WTC11 (cell line): ENCODE data around the gene TACC2. TPM values are rescaled to one million over a fixed set of nuclear protein-coding genes. Genes with fewer than 3 reads are reported as not detected.

Experiments
- ATAC-seq: fragments of 200-7000 bp; cut with Tn5 transposase; 2 replicates; pipeline ENCODE4 v1.10.0; 2021; ENCODE audit warnings: mild to moderate bottlenecking, moderate library complexity
- CTCF ChIA-PET: fragments of 300-600 bp; sonication (Branson Sonifier 250); formaldehyde crosslinking; loops from one replicate; lab custom pipeline; 2021; ENCODE audit warnings: antibody characterized with exemption; lab: Charles Lee
- POLR2A ChIA-PET: fragments of 350-600 bp; sonication (Branson Sonifier 250); formaldehyde crosslinking; loops from one replicate; lab custom pipeline; 2021; ENCODE audit warnings: antibody characterized with exemption; lab: Charles Lee
- DNase-seq: peaks from one replicate; pipeline ENCODE4 v3.0.0; 2021; ENCODE audit warnings: low spot score
- H3K27ac Mint-ChIP-seq: 2 replicates; pipeline ENCODE4 v1.8.0; 2021; ENCODE audit warnings: mixed read lengths
- H3K27me3 Mint-ChIP-seq: 2 replicates; pipeline ENCODE4 v1.8.0; 2021; ENCODE audit warnings: low read depth, mild to moderate bottlenecking, moderate library complexity, mixed read lengths
- H3K36me3 Mint-ChIP-seq: 2 replicates; pipeline ENCODE4 v1.8.0; 2021; ENCODE audit warnings: mixed read lengths
- H3K4me1 Mint-ChIP-seq: 2 replicates; pipeline ENCODE4 v1.8.0; 2022; ENCODE audit warnings: mixed read lengths
- H3K4me3 Mint-ChIP-seq: 2 replicates; pipeline ENCODE4 v1.8.0; 2021; ENCODE audit warnings: mild to moderate bottlenecking, moderate library complexity, mixed read lengths
- H3K9me3 Mint-ChIP-seq: 2 replicates; pipeline ENCODE4 v1.8.0; 2021; ENCODE audit warnings: mixed read lengths
- CREB1 ChIP-seq: sonication (generic); formaldehyde crosslinking; IDR thresholded peaks from 2 replicates; pipeline ENCODE4 v1.8.0; 2023; ENCODE audit warnings: mild to moderate bottlenecking, missing genetic modification reagents
- ESRRA ChIP-seq: sonication (generic); formaldehyde crosslinking; IDR thresholded peaks from 2 replicates; pipeline ENCODE4 v1.8.1; 2022; ENCODE audit warnings: mild to moderate bottlenecking, missing genetic modification reagents, borderline replicate concordance
- FOXJ3 ChIP-seq: sonication (generic); formaldehyde crosslinking; IDR thresholded peaks from 2 replicates; pipeline ENCODE4 v1.9.0; 2021; ENCODE audit warnings: missing genetic modification reagents, mild to moderate bottlenecking, borderline replicate concordance
- FOXP1 ChIP-seq: sonication (generic); formaldehyde crosslinking; IDR thresholded peaks from 2 replicates; pipeline ENCODE4 v1.8.0; 2022; ENCODE audit warnings: missing genetic modification reagents, mild to moderate bottlenecking, moderate library complexity, borderline replicate concordance
- NFYB ChIP-seq: sonication (generic); formaldehyde crosslinking; conservative IDR thresholded peaks from 2 replicates; pipeline ENCODE4 v1.8.0; 2022; ENCODE audit warnings: low read depth, missing genetic modification reagents
- NR2C2 ChIP-seq: sonication (generic); formaldehyde crosslinking; IDR thresholded peaks from 2 replicates; pipeline ENCODE4 v1.8.0; 2022; ENCODE audit warnings: mild to moderate bottlenecking, missing genetic modification reagents
- OVOL2 ChIP-seq: fragments of 250-450 bp; sonication (Bioruptor Pico); IDR thresholded peaks from 2 replicates; pipeline ENCODE4 v1.9.0; 2021; ENCODE audit warnings: mild to moderate bottlenecking, borderline replicate concordance
- SOX15 ChIP-seq: fragments of 250-450 bp; sonication (Bioruptor Pico); IDR thresholded peaks from 2 replicates; pipeline ENCODE4 v1.9.0; 2021; ENCODE audit warnings: mild to moderate bottlenecking
- TP53 ChIP-seq: sonication (generic); formaldehyde crosslinking; IDR thresholded peaks from 2 replicates; pipeline ENCODE4 v1.8.1; 2023; ENCODE audit warnings: mild to moderate bottlenecking, missing genetic modification reagents
- ZNF416 ChIP-seq: fragments of 250-450 bp; sonication (Bioruptor Pico); IDR thresholded peaks from 2 replicates; pipeline ENCODE4 v1.9.0; 2021; ENCODE audit warnings: mild to moderate bottlenecking, inconsistent platforms
- ZNF423 ChIP-seq: fragments of 250-450 bp; sonication (Bioruptor Pico); IDR thresholded peaks from 2 replicates; pipeline ENCODE4 v2.1.2; 2022; ENCODE audit warnings: mild to moderate bottlenecking, moderate library complexity
- ZNF671 ChIP-seq: fragments of 250-450 bp; sonication (Bioruptor Pico); IDR thresholded peaks from 2 replicates; pipeline ENCODE4 v1.8.0; 2021; ENCODE audit warnings: mild to moderate bottlenecking
- total RNA-seq: library from RNA; stranded (reverse); gene quantifications from 3 replicates; pipeline ENCODE4 v1.2.3, GENCODE V29; 2021
- TF ChIP-seq, protein P1 (sequence below): sonication (generic); formaldehyde crosslinking; IDR thresholded peaks from 2 replicates; pipeline ENCODE4 v1.8.0; 2023; ENCODE audit warnings: mild to moderate bottlenecking, missing genetic modification reagents
- TF ChIP-seq, protein P2 (sequence below): sonication (generic); formaldehyde crosslinking; IDR thresholded peaks from 2 replicates; pipeline ENCODE4 v1.8.1; 2023; ENCODE audit warnings: mild to moderate bottlenecking, missing genetic modification reagents, borderline replicate concordance
- TF ChIP-seq, protein P3 (sequence below): sonication (generic); formaldehyde crosslinking; IDR thresholded peaks from 2 replicates; pipeline ENCODE4 v1.8.0; 2022; ENCODE audit warnings: mild to moderate bottlenecking, missing genetic modification reagents
- TF ChIP-seq, protein P4 (sequence below): sonication (generic); formaldehyde crosslinking; IDR thresholded peaks from 2 replicates; pipeline ENCODE4 v1.8.1; 2022; ENCODE audit warnings: low read depth, missing genetic modification reagents, borderline replicate concordance
- TF ChIP-seq, protein P5 (sequence below): fragments of 250-450 bp; sonication (Bioruptor Pico); IDR thresholded peaks from 2 replicates; pipeline ENCODE4 v1.9.0; 2021; ENCODE audit warnings: mild to moderate bottlenecking, borderline replicate concordance
- TF ChIP-seq, protein P6 (sequence below): fragments of 250-450 bp; sonication (Bioruptor Pico); IDR thresholded peaks from 2 replicates; pipeline ENCODE4 v2.1.2; 2022; ENCODE audit warnings: mild to moderate bottlenecking, moderate library complexity
- TF ChIP-seq, protein P7 (sequence below): sonication (generic); formaldehyde crosslinking; IDR thresholded peaks from 2 replicates; pipeline ENCODE4 v1.8.1; 2023; ENCODE audit warnings: mild to moderate bottlenecking, missing genetic modification reagents

TACC2 gene
- total RNA-seq, 1 experiment from 2014 or later = 28.9 TPM

DNA sequence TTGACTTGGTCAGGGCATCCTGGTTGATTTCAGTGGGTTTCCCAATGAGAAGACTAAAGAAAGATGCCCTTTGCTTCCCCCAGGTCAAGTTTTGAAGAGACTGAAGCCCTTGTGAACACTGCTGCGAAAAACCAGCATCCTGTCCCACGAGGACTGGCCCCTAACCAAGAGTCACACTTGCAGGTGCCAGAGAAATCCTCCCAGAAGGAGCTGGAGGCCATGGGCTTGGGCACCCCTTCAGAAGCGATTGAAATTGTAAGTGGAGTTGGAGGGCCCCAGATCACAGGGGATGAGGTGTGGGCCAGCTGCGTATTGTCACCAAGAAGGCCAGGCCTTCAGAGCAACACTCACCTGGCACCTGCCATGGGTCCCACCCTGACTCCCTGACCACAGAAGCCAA, 238.8 kb downstream of the TACC2 start:
- peaks cover 55% of the 10 kb centered on the region for H3K36me3 Mint-ChIP-seq
- ChIA-PET POLR2A (no interaction called here), CTCF (no interaction called here)
- no peaks in the 10 kb centered on the region for H3K4me1 Mint-ChIP-seq
- H3K4me3 Mint-ChIP-seq = no peak overlapping the region
- no peaks in the 10 kb centered on the region for H3K27me3 Mint-ChIP-seq
- no peak for DNase-seq
- no peaks in the 10 kb centered on the region for H3K9me3 Mint-ChIP-seq
- no peak for ATAC-seq
- no peak overlapping the region for H3K27ac Mint-ChIP-seq
- TF ChIP-seq ESRRA (CRISPR knock-in tag) (no peak), ZNF416 (no peak), CREB1 (CRISPR knock-in tag) (no peak), NFYB (CRISPR knock-in tag) (no peak), OVOL2 (CRISPR knock-in tag) (no peak), FOXP1 (no peak)
- TF ChIP-seq, protein P1, sequence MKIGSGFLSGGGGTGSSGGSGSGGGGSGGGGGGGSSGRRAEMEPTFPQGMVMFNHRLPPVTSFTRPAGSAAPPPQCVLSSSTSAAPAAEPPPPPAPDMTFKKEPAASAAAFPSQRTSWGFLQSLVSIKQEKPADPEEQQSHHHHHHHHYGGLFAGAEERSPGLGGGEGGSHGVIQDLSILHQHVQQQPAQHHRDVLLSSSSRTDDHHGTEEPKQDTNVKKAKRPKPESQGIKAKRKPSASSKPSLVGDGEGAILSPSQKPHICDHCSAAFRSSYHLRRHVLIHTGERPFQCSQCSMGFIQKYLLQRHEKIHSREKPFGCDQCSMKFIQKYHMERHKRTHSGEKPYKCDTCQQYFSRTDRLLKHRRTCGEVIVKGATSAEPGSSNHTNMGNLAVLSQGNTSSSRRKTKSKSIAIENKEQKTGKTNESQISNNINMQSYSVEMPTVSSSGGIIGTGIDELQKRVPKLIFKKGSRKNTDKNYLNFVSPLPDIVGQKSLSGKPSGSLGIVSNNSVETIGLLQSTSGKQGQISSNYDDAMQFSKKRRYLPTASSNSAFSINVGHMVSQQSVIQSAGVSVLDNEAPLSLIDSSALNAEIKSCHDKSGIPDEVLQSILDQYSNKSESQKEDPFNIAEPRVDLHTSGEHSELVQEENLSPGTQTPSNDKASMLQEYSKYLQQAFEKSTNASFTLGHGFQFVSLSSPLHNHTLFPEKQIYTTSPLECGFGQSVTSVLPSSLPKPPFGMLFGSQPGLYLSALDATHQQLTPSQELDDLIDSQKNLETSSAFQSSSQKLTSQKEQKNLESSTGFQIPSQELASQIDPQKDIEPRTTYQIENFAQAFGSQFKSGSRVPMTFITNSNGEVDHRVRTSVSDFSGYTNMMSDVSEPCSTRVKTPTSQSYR (CRISPR knock-in tag) = no peak
- TF ChIP-seq, protein P2, sequence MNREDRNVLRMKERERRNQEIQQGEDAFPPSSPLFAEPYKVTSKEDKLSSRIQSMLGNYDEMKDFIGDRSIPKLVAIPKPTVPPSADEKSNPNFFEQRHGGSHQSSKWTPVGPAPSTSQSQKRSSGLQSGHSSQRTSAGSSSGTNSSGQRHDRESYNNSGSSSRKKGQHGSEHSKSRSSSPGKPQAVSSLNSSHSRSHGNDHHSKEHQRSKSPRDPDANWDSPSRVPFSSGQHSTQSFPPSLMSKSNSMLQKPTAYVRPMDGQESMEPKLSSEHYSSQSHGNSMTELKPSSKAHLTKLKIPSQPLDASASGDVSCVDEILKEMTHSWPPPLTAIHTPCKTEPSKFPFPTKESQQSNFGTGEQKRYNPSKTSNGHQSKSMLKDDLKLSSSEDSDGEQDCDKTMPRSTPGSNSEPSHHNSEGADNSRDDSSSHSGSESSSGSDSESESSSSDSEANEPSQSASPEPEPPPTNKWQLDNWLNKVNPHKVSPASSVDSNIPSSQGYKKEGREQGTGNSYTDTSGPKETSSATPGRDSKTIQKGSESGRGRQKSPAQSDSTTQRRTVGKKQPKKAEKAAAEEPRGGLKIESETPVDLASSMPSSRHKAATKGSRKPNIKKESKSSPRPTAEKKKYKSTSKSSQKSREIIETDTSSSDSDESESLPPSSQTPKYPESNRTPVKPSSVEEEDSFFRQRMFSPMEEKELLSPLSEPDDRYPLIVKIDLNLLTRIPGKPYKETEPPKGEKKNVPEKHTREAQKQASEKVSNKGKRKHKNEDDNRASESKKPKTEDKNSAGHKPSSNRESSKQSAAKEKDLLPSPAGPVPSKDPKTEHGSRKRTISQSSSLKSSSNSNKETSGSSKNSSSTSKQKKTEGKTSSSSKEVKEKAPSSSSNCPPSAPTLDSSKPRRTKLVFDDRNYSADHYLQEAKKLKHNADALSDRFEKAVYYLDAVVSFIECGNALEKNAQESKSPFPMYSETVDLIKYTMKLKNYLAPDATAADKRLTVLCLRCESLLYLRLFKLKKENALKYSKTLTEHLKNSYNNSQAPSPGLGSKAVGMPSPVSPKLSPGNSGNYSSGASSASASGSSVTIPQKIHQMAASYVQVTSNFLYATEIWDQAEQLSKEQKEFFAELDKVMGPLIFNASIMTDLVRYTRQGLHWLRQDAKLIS (CRISPR knock-in tag) = no peak
- TF ChIP-seq, protein P3, sequence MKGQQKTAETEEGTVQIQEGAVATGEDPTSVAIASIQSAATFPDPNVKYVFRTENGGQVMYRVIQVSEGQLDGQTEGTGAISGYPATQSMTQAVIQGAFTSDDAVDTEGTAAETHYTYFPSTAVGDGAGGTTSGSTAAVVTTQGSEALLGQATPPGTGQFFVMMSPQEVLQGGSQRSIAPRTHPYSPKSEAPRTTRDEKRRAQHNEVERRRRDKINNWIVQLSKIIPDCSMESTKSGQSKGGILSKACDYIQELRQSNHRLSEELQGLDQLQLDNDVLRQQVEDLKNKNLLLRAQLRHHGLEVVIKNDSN (CRISPR knock-in tag) = no peak

DNA sequence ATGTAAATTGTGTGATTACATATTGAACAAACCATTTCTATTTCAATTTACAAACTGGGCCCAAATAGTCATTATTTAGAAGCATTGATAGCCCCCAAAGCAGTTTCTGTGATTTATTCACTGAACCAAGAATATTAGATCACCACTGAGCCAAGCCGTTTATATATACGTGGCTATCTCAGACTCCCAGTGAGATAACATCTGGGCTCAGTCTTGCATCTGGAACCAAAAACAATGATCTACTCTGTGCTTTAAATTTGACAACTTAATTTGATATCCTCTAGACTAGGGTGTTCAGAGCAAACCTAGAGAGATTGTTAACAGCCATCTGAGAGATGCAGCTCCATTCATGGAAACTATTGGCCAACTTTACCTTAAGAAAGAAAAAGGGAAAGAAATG, 240.7 kb downstream of the TACC2 start:
- ChIA-PET CTCF (no interaction called here), POLR2A (no interaction called here)
- ATAC-seq (no peak), DNase-seq (no peak)
- Mint-ChIP-seq H3K36me3 (peaks cover 52% of the 10 kb centered on the region), H3K4me3 (no peak overlapping the region), H3K9me3 (no peaks in the 10 kb centered on the region), H3K27me3 (no peaks in the 10 kb centered on the region), H3K4me1 (no peaks in the 10 kb centered on the region), H3K27ac (no peak overlapping the region)
- TF ChIP-seq, protein P4, sequence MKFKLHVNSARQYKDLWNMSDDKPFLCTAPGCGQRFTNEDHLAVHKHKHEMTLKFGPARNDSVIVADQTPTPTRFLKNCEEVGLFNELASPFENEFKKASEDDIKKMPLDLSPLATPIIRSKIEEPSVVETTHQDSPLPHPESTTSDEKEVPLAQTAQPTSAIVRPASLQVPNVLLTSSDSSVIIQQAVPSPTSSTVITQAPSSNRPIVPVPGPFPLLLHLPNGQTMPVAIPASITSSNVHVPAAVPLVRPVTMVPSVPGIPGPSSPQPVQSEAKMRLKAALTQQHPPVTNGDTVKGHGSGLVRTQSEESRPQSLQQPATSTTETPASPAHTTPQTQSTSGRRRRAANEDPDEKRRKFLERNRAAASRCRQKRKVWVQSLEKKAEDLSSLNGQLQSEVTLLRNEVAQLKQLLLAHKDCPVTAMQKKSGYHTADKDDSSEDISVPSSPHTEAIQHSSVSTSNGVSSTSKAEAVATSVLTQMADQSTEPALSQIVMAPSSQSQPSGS = no peak
- TF ChIP-seq, protein P5, sequence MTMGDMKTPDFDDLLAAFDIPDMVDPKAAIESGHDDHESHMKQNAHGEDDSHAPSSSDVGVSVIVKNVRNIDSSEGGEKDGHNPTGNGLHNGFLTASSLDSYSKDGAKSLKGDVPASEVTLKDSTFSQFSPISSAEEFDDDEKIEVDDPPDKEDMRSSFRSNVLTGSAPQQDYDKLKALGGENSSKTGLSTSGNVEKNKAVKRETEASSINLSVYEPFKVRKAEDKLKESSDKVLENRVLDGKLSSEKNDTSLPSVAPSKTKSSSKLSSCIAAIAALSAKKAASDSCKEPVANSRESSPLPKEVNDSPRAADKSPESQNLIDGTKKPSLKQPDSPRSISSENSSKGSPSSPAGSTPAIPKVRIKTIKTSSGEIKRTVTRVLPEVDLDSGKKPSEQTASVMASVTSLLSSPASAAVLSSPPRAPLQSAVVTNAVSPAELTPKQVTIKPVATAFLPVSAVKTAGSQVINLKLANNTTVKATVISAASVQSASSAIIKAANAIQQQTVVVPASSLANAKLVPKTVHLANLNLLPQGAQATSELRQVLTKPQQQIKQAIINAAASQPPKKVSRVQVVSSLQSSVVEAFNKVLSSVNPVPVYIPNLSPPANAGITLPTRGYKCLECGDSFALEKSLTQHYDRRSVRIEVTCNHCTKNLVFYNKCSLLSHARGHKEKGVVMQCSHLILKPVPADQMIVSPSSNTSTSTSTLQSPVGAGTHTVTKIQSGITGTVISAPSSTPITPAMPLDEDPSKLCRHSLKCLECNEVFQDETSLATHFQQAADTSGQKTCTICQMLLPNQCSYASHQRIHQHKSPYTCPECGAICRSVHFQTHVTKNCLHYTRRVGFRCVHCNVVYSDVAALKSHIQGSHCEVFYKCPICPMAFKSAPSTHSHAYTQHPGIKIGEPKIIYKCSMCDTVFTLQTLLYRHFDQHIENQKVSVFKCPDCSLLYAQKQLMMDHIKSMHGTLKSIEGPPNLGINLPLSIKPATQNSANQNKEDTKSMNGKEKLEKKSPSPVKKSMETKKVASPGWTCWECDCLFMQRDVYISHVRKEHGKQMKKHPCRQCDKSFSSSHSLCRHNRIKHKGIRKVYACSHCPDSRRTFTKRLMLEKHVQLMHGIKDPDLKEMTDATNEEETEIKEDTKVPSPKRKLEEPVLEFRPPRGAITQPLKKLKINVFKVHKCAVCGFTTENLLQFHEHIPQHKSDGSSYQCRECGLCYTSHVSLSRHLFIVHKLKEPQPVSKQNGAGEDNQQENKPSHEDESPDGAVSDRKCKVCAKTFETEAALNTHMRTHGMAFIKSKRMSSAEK (CRISPR knock-in tag) = no peak
- TF ChIP-seq CREB1 (CRISPR knock-in tag) (no peak), ESRRA (CRISPR knock-in tag) (no peak), OVOL2 (CRISPR knock-in tag) (no peak), SOX15 (CRISPR knock-in tag) (no peak), TP53 (CRISPR knock-in tag) (no peak), ZNF423 (CRISPR knock-in tag) (no peak), ZNF671 (CRISPR knock-in tag) (no peak), NR2C2 (CRISPR knock-in tag) (no peak), FOXJ3 (CRISPR knock-in tag) (no peak)
- TF ChIP-seq, protein P6, sequence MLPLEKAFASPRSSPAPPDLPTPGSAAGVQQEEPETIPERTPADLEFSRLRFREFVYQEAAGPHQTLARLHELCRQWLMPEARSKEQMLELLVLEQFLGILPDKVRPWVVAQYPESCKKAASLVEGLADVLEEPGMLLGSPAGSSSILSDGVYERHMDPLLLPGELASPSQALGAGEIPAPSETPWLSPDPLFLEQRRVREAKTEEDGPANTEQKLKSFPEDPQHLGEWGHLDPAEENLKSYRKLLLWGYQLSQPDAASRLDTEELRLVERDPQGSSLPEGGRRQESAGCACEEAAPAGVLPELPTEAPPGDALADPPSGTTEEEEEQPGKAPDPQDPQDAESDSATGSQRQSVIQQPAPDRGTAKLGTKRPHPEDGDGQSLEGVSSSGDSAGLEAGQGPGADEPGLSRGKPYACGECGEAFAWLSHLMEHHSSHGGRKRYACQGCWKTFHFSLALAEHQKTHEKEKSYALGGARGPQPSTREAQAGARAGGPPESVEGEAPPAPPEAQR (CRISPR knock-in tag) = no peak
- TF ChIP-seq, protein P7, sequence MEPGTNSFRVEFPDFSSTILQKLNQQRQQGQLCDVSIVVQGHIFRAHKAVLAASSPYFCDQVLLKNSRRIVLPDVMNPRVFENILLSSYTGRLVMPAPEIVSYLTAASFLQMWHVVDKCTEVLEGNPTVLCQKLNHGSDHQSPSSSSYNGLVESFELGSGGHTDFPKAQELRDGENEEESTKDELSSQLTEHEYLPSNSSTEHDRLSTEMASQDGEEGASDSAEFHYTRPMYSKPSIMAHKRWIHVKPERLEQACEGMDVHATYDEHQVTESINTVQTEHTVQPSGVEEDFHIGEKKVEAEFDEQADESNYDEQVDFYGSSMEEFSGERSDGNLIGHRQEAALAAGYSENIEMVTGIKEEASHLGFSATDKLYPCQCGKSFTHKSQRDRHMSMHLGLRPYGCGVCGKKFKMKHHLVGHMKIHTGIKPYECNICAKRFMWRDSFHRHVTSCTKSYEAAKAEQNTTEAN (CRISPR knock-in tag) = no peak
